Measurements from ENCODE around the gene ADGRF3. TPM values are rescaled to one million over a fixed set of nuclear protein-coding genes. Genes with fewer than 3 reads are reported as not detected.

ADGRF3 gene
- total RNA-seq, 2 donors from 2014 or later, result 0.35 to 0.93 TPM

DNA sequence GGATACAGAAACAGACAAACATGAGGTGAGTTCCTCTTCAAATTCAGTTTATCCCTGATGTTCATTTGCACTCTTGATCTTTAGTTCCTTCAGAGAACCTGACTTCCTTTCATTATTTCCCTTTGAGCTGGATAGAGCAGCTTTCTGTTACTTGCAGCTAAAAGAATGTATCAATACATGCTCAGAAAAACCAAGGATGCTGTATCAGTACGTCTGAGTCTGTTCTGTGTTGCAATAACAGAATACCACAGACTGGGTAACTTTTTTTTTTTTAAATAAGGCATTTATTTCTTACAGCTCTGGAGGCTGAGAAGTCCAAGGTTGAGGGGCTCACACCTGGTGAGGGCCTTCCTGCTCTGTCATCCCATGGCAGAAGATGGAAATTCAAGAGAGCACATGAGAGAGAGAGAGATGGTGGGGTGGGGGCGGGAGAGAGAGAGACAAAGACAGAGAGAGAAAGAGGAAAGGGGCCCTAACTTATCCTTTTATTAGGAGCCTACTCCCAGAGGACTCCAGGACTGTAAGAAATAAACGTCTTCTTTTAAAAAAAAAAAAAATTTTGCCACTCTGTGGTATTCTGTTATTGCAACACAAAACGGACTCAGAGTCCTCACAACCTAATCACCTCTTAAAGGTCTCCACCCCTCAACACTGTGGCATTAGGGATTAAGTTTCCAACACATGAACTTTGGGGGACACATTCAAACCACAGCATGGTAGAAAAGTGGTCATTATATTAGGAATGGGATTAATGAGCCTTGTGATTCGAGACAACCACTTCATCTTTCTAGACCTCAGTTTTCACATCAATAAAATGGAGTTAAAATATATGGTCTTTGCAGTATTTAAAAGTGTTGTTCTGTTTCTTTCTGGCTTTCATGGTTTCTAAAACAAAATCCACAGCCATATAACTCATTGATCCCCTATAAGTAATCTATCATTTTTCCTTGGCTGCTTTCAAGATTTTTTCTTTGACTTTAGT is 19.0 kb downstream of the ADGRF3 start:
- DNase-seq, result no peak
- Mint-ChIP-seq H3K36me3 (ENCODE audit: low read depth) (no peaks in the 10 kb centered on the region), H3K9me3 (no peaks in the 10 kb centered on the region), H3K4me3 (no peak overlapping the region), H3K4me1 (peaks cover 4% of the 10 kb centered on the region), H3K27me3 (ENCODE audit: insufficient read depth) (no peaks in the 10 kb centered on the region), H3K27ac (no peak overlapping the region)
- TF ChIP-seq, protein P1, sequence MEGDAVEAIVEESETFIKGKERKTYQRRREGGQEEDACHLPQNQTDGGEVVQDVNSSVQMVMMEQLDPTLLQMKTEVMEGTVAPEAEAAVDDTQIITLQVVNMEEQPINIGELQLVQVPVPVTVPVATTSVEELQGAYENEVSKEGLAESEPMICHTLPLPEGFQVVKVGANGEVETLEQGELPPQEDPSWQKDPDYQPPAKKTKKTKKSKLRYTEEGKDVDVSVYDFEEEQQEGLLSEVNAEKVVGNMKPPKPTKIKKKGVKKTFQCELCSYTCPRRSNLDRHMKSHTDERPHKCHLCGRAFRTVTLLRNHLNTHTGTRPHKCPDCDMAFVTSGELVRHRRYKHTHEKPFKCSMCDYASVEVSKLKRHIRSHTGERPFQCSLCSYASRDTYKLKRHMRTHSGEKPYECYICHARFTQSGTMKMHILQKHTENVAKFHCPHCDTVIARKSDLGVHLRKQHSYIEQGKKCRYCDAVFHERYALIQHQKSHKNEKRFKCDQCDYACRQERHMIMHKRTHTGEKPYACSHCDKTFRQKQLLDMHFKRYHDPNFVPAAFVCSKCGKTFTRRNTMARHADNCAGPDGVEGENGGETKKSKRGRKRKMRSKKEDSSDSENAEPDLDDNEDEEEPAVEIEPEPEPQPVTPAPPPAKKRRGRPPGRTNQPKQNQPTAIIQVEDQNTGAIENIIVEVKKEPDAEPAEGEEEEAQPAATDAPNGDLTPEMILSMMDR (conservative IDR thresholded peaks at IDR 0.05), result no peak
- H3K27me3 ChIP-seq (ENCODE audit: control insufficient read depth, insufficient read depth, low read length, poor library complexity, severe bottlenecking), result no peaks in the 10 kb centered on the region
- no peak overlapping the region for H3K4me3 ChIP-seq (ENCODE audit: low read length)
- 76 to 82% methylated on average over 3 to 4 of the region's 5 CpGs for WGBS, 2 experiments (ENCODE audit: insufficient coverage in 1 of 2, insufficient read length in 1 of 2)
- H3K4me1 ChIP-seq (ENCODE audit: control insufficient read depth, insufficient read depth, low read length), result no peaks in the 10 kb centered on the region
- H3K9ac ChIP-seq (ENCODE audit: extremely low read depth, low read length, poor library complexity, severe bottlenecking), result no peak overlapping the region
- no peaks in the 10 kb centered on the region for H3K9me3 ChIP-seq (ENCODE audit: control insufficient read depth, low read length)
- H3K27ac ChIP-seq (ENCODE audit: low read depth, low read length), result no peak overlapping the region
- no peaks in the 10 kb centered on the region for H3K36me3 ChIP-seq (ENCODE audit: control insufficient read depth, insufficient read depth, low read length)

- no peak overlapping the region for H3K4me3 ChIP-seq (ENCODE audit: low read length)
- H3K9me3 ChIP-seq (ENCODE audit: control insufficient read depth, low read length), result no peaks in the 10 kb centered on the region
- no peak overlapping the region for H3K27ac Mint-ChIP-seq
- no peak overlapping the region for H3K4me3 Mint-ChIP-seq
- 94% methylated on average over 1 of the region's 1 CpG; no CpG with 5 or more reads in 1 of the 2 experiments for WGBS, 2 experiments (ENCODE audit: insufficient coverage in 1 of 2, insufficient read length in 1 of 2)
- peaks cover 4% of the 10 kb centered on the region for H3K4me1 Mint-ChIP-seq
- no peaks in the 10 kb centered on the region for H3K27me3 Mint-ChIP-seq (ENCODE audit: insufficient read depth)
- no peak for DNase-seq
- H3K36me3 Mint-ChIP-seq (ENCODE audit: low read depth), result no peaks in the 10 kb centered on the region
- H3K36me3 ChIP-seq (ENCODE audit: control insufficient read depth, insufficient read depth, low read length), result no peaks in the 10 kb centered on the region
- H3K9ac ChIP-seq (ENCODE audit: extremely low read depth, low read length, poor library complexity, severe bottlenecking), result no peak overlapping the region
- H3K27me3 ChIP-seq (ENCODE audit: control insufficient read depth, insufficient read depth, low read length, poor library complexity, severe bottlenecking), result no peaks in the 10 kb centered on the region
- no peaks in the 10 kb centered on the region for H3K4me1 ChIP-seq (ENCODE audit: control insufficient read depth, insufficient read depth, low read length)
- H3K27ac ChIP-seq (ENCODE audit: low read depth, low read length), result no peak overlapping the region
- TF ChIP-seq, protein P1 (conservative IDR thresholded peaks at IDR 0.05), result no peak
- H3K9me3 Mint-ChIP-seq, result no peaks in the 10 kb centered on the region
Observed at GRCh38 chr2:26326514-26326913, 20.1 kb downstream of the ADGRF3 start.

GRCh38 chr2:26325851-26326250 is 20.7 kb downstream of the ADGRF3 start:
- no peaks in the 10 kb centered on the region for H3K9me3 Mint-ChIP-seq
- no peak overlapping the region for H3K9ac ChIP-seq (ENCODE audit: extremely low read depth, low read length, poor library complexity, severe bottlenecking)
- no peaks in the 10 kb centered on the region for H3K27me3 Mint-ChIP-seq (ENCODE audit: insufficient read depth)
- H3K9me3 ChIP-seq (ENCODE audit: control insufficient read depth, low read length), result no peaks in the 10 kb centered on the region
- no peaks in the 10 kb centered on the region for H3K36me3 ChIP-seq (ENCODE audit: control insufficient read depth, insufficient read depth, low read length)
- 85 to 96% methylated on average over 3 to 4 of the region's 4 CpGs for WGBS, 2 experiments (ENCODE audit: insufficient coverage in 1 of 2, insufficient read length in 1 of 2)
- H3K27ac Mint-ChIP-seq, result no peak overlapping the region
- DNase-seq, result no peak
- H3K4me3 Mint-ChIP-seq, result no peak overlapping the region
- no peak overlapping the region for H3K27ac ChIP-seq (ENCODE audit: low read depth, low read length)
- H3K27me3 ChIP-seq (ENCODE audit: control insufficient read depth, insufficient read depth, low read length, poor library complexity, severe bottlenecking), result no peaks in the 10 kb centered on the region
- TF ChIP-seq, protein P1 (conservative IDR thresholded peaks at IDR 0.05), result no peak
- peaks cover 4% of the 10 kb centered on the region for H3K4me1 Mint-ChIP-seq
- no peak overlapping the region for H3K4me3 ChIP-seq (ENCODE audit: low read length)
- no peaks in the 10 kb centered on the region for H3K36me3 Mint-ChIP-seq (ENCODE audit: low read depth)
- H3K4me1 ChIP-seq (ENCODE audit: control insufficient read depth, insufficient read depth, low read length), result no peaks in the 10 kb centered on the region
